GM18498 (cell line): ENCODE results near the gene CCDC57.
"Not testable (repeated sequence)": the region's sequence is repeated elsewhere in the genome, so short reads cannot be mapped to it uniquely, and the experiment has no call there.

ENCODE experiments used
- ATAC-seq: cut with Tn5 transposase; IDR thresholded peaks from one replicate; pipeline ENCODE4 v1.9.1; 2021; ENCODE audit warnings: mild to moderate bottlenecking, moderate library complexity; ENCODE audit not compliant: unreplicated experiment

The CCDC57 gene

DNA sequence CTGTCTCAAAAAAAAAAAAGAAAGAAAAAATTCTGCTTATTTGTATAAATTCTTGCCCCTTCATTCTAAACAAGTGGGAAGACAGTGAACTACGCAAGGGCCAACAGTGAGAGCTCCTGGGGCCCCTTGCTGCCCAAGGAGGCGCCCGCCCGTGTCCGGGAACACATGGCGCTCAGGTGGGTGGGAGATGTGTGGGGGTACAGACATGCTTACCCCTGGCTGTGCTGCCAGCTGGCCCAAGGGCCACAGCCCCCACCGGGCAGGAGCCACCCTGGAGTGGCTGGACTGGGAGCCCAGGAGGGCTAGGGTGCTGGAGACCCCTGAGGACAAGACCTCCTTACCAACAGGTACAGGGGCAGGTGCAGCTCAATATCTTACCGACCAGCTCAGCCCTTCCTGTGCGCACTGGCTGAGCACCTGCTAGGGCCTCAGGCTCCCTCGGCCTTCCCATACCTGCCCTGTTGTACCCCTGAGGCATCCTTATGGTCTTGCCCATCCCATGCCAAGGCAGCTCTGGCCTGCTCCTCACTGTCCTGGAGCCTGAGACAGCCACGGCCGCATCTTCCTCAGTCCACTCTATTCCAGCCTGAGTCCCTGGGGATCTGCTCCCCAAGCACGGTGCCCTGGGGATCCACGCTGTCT, 56.2 kb downstream of the CCDC57 start:
- ATAC-seq: no peak

DNA sequence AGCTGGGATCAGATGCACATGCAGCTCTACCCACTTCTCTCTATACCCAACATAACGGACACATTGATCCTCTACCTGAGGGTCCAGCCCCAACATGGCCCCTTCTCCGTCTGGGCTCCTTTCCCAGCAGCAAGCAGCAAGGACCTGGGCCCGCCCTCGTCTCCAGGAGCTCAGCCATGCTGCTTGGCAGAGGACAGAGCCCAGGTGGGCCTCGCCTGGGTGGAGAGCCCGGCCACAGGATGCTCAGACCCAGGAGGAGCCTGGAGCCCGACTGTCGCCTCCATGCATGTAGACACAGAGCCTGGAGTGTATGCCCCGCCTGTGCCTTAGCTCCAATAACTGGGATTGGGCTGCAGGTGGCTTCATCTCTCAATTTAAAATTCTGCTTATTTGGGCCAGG, 57.0 kb downstream of the CCDC57 start:
- no peak for ATAC-seq

DNA sequence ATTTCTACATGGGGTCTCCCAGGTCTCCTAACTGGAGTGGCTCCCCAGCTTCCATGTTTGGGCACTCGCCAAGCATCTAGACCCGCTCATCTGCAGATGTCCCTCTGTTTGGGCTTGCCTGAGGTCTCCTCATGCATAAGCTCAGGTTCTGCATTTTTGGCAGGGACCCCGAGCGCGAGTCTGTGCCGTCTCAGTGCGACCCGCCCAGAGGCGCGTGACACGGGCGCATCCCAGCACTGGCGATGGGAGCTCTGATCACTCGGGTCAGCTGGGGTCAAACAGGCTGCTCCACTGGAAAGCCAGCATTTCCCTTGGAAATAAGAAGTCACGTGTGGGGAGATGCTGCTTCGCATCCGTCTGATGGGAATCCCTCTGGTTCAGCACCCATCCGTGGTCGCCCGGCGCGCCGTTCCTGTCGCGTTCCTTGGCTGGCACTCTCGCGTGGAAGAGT, 57.7 kb downstream of the CCDC57 start:
- no peak for ATAC-seq

GRCh38 chr17:82153745-82154375, 58.8 kb downstream of the CCDC57 start:
- ATAC-seq: no peak

DNA sequence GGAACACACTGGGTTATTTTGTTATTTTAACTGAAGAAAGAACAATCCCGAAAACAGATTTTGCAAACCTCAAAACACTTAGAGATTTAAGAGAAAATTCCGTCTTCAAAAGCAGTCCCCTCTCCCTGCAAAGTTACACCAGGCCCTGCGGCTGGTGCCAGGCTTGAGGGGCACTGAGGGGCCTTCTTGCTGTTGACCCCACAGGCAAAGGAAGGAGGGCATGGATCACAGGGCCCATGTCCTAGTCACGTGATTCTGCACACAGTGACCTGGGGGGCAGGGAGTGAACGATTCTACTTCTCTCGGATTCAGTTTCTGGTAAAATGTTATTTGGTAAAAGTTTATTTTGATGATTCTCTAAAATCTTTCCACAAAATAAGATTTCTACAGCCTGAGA, 59.3 kb downstream of the CCDC57 start:
- ATAC-seq: no peak

DNA sequence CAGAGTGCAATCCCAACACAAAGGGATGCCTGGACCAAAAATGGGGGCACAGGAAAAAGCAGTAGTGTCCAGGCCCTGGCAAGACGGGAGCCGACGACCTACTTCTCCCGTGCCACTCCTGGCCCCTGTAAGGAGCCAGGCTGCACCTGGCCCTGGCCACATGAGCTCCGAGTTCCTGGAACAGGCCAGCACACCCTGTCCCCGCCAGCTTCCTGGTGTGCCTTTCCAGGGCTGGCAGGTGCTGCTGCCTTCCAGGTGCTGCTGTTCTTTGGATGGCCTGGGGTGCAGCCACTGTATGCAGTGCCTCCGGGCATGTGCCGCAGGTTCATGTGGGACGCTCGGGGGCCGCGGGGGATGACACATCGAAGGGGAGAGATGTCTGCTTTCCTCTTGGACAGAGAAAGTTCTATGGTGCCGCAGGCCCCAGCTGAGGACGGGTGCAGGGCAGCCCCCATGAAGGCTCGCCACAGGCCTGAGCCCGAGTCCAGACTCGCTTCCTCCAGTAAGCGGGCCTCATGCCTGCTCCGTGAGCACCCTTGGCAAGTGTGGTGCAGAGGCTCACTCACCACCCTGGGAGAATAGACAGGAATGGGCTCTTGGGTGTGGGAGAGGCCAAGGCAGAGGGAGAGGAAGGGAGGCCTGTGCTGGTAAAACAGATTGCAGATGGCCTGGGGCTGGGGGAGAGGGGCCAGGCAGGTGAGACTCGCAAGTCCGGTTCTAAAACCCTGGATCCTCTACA, 59.9 kb downstream of the CCDC57 start:
- ATAC-seq: no peak

DNA sequence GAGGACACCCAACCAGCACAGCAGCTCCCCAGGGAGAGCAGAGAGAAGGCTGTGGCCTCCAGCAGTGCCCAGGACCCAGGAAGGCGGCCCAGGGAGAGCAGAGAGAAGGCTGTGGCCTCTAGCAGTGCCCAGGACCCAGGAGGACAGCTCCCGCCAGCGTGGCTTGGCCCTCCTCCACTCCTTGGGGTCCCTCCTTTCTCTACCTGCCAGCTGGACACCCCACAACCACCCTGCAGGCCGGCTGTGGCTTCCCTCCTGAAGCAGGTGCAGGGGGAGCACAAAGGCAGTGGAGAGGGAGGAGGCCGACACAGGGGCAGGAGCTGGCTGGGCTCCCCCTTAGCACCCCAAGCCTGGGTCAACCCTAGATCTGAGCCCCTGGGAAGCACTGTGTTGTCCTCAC, 60.5 kb downstream of the CCDC57 start:
- ATAC-seq: no peak

DNA sequence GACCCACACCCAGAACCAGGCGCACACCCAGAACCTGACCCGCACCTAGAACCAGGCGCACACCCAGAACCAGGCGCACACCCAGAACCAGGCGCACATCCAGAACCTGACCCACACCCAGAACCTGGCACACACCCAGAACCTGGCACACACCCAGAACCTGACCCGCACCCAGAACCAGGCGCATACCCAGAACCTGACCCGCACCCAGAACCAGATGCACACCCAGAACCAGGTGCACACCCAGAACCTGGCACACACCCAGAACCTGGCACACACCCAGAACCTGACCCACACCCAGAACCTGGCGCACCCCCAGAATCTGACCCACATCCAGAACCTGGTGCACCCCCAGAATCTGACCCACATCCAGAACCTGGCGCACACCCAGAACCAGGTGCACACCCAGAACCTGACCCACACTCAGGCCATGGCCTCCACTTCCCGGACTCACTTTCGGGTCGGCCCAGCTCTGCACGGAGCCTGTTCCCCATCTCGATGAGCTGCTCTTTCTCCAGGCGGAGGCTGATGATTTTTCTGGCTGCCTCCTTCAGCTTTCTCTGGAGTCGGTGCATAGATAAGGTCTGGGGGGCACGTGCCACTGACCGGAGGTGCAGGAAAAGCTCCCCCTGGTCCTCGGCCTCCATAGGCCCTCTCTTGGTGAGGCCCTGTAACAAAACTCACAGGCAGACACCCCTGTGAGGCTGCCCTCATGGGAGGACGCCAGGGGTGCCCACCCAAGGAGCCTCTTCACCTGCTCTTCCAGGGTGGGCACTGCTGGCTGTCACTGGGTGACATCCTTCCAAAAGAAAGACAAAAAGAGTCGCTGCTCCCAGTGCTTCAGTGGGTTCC, 61.3 kb downstream of the CCDC57 start:
- ATAC-seq: no peak

- no peak for ATAC-seq
Measured at GRCh38 chr17:82149401-82150099, 63.1 kb downstream of the CCDC57 start.

GRCh38 chr17:82148997-82149396, 63.6 kb downstream of the CCDC57 start:
- no peak for ATAC-seq

GRCh38 chr17:82148011-82148410, 64.6 kb downstream of the CCDC57 start:
- no peak for ATAC-seq

DNA sequence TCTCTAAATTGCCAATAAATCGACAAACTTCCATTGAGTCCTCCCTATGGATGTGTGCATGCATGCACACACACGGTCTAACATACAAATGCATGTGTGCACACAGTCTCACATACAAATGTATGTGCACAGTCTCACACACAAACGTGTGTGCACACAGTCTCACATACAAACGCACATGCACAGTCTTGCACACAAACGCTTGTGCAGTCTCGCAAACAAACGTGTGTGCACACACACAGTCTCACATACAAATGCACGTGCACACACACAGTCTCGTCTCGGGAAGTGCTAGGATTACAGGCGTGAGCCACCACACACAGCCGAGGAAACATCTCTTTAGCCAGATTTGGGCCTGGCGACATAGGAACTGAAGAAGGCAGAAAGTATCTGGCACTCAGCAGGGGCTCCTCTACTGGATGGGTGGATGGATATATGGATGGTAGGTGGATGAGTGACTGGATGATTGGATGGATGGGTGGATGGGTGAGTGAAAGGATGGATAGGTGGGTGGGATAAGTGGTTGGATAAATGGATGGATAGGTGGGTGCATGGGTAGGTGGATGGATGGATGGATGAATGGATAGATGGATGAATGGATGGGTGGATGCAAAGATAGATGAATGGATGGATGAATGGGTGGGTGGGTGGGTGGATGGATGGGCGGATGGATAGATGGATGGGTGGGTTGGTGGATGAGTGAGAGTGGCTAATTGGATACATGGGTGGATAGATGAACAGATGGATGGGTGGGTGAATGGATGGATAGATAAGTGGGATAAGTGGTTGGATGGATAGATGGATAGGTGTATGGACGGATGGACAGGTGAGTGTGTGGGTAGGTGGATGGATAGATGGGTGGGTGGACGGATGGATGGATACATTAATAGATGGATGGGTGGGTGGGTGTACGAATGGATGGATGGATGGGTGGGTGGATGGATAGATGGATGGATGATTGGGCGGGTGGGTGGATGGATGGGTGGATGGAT, 65.7 kb downstream of the CCDC57 start:
- no peak for ATAC-seq

GRCh38 chr17:82145550-82146155, 67.0 kb downstream of the CCDC57 start:
- ATAC-seq: no peak

- ATAC-seq: no peak
Measured at GRCh38 chr17:82143333-82143732, 69.3 kb downstream of the CCDC57 start.

- not testable (repeated sequence) for ATAC-seq
Measured at GRCh38 chr17:82139961-82140360, 72.7 kb downstream of the CCDC57 start.

GRCh38 chr17:82138511-82138992, 74.1 kb downstream of the CCDC57 start:
- ATAC-seq: no peak

- no peak for ATAC-seq
Measured at GRCh38 chr17:82134101-82134500, 78.5 kb downstream of the CCDC57 start.

DNA sequence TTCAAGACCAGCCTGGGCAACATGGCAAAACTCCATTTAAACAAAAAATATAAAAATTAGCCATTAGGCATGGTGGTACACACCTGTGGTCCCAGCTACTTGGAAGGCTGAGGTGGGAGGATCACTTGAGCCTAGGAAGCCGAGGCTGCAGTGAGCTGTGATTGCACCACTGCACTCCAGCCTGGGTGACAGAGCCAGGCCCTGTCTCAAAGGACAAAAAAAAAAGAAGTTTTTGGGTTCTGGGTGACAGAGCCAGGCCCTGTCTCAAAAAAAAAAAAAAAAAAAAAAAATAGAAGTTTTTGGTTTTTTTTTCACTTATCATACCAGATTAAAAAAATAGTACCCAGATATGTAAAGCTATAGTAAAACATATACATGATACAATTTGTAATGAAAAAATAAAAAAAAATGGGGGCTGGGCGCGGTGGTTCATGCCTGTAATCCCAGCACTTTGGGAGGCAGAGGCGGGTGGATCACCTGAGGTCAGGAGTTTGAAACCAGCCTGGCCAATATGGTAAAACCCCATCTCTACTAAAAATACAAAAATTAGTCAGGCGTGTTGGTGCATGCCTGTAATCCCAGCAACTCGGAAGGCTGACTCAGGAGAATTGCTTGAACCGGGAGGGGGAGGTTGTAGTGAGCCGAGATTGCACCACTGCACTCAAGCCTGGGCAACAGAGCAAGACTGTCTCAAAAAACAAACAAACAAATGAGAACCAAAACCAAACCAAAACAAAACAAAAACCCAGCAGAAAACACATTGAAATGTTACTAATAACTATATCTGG, 79.3 kb downstream of the CCDC57 start:
- not testable (repeated sequence) for ATAC-seq
